CD14-positive monocyte (primary cell): ENCODE data around the gene COL19A1. TPM values are rescaled to one million over a fixed set of nuclear protein-coding genes. Genes with fewer than 3 reads are reported as not detected.
"Not testable (repeated sequence)": the region's sequence is repeated elsewhere in the genome, so short reads cannot be mapped to it uniquely, and the experiment has no call there.

ENCODE experiments used
- DNase-seq, 3 donors: peaks; one replicate each; pipeline ENCODE4 v3.0.0-alpha.2; 2011 to 2022
- H2AFZ ChIP-seq: 2 replicates; pipeline ENCODE4 v1.6.0; 2012; ENCODE audit warnings: mild to moderate bottlenecking, low read depth, low read length, inconsistent platforms; ENCODE audit not compliant: insufficient read depth, poor library complexity, severe bottlenecking
- H3K27ac ChIP-seq, 2 donors: 1 replicate in 1 of 2; 2 replicates in 1 of 2; pipeline ENCODE4 v1.5.1; 2012 to 2013; ENCODE audit warnings: low read length in 2 of 2, control low read depth in 1 of 2, inconsistent platforms in 1 of 2, low read depth in 1 of 2, mild to moderate bottlenecking in 1 of 2
- H3K27me3 ChIP-seq, 2 donors: one replicate each; pipeline versions ENCODE4 v1.6.0 to v1.6.1; 2011 to 2013; ENCODE audit warnings: low read length in 2 of 2; ENCODE audit not compliant: control insufficient read depth in 2 of 2, insufficient read depth in 2 of 2
- H3K36me3 ChIP-seq, 2 donors: replicated peaks in 1 of 2; 1 replicate in 1 of 2; 2 replicates in 1 of 2; pipeline versions ENCODE4 v1.5.1 to v1.6.1; 2012 to 2013; ENCODE audit warnings: low read length in 2 of 2, control low read depth in 1 of 2, inconsistent platforms in 1 of 2, mild to moderate bottlenecking in 1 of 2; ENCODE audit not compliant: insufficient read depth in 2 of 2, control insufficient read depth in 1 of 2
- H3K4me1 ChIP-seq, 2 donors: 1 replicate in 1 of 2; 2 replicates in 1 of 2; pipeline versions ENCODE4 v1.5.1 to v1.6.1; 2012 to 2013; ENCODE audit warnings: low read length in 2 of 2, control low read depth in 1 of 2, inconsistent platforms in 1 of 2, mild to moderate bottlenecking in 1 of 2, moderate library complexity in 1 of 2; ENCODE audit not compliant: insufficient read depth in 2 of 2, control insufficient read depth in 1 of 2
- H3K4me2 ChIP-seq: replicated peaks from 2 replicates; pipeline ENCODE3; 2012; ENCODE audit warnings: low read length, moderate library complexity, mild to moderate bottlenecking; ENCODE audit not compliant: poor library complexity, severe bottlenecking; ENCODE audit errors: extremely low read depth
- H3K4me3 ChIP-seq, 3 experiments: fragments of 200-600 bp in 1 of 3; sonication (generic) in 1 of 3; replicated peaks in 1 of 3; 1 replicate in 2 of 3; 2 replicates in 1 of 3; pipeline ENCODE4 v1.5.1; 2011 to 2013; ENCODE audit warnings: low read length in 3 of 3, mild to moderate bottlenecking in 3 of 3, control low read depth in 2 of 3, low read depth in 2 of 3, inconsistent platforms in 1 of 3, moderate library complexity in 1 of 3
- H3K79me2 ChIP-seq: 2 replicates; pipeline ENCODE4 v1.6.0; 2012; ENCODE audit warnings: mild to moderate bottlenecking, control low read depth, inconsistent platforms, low read length, moderate library complexity; ENCODE audit not compliant: insufficient read depth
- H3K9ac ChIP-seq: 2 replicates; pipeline ENCODE4 v1.6.0; 2017; ENCODE audit warnings: low read length, mild to moderate bottlenecking; ENCODE audit not compliant: insufficient read depth, poor library complexity, severe bottlenecking
- H3K9me3 ChIP-seq, 2 donors: replicated peaks in 1 of 2; 1 replicate in 1 of 2; 2 replicates in 1 of 2; pipeline versions ENCODE4 v1.5.1 to v1.6.1; 2012 to 2013; ENCODE audit warnings: low read length in 2 of 2, control low read depth in 1 of 2; ENCODE audit not compliant: control insufficient read depth in 1 of 2, insufficient read depth in 1 of 2
- H4K20me1 ChIP-seq: 2 replicates; pipeline ENCODE4 v1.6.0; 2012; ENCODE audit warnings: mild to moderate bottlenecking, low read length, control low read depth, moderate library complexity; ENCODE audit not compliant: insufficient read depth
- H3K27ac Mint-ChIP-seq, 7 donors: one replicate each; pipeline ENCODE4 v1.8.0; 2020; ENCODE audit warnings: mild to moderate bottlenecking in 7 of 7, mixed read lengths in 7 of 7, moderate library complexity in 6 of 7, inconsistent platforms in 2 of 7
- H3K27me3 Mint-ChIP-seq, 3 donors: one replicate each; pipeline ENCODE4 v1.8.0; 2021 to 2022; ENCODE audit warnings: low read depth in 3 of 3, mild to moderate bottlenecking in 3 of 3, mixed read lengths in 3 of 3, moderate library complexity in 3 of 3, inconsistent platforms in 1 of 3
- H3K36me3 Mint-ChIP-seq, 2 donors: one replicate each; pipeline ENCODE4 v1.8.0; 2020; ENCODE audit warnings: mixed read lengths in 2 of 2, inconsistent platforms in 1 of 2, mild to moderate bottlenecking in 1 of 2
- H3K4me1 Mint-ChIP-seq: one replicate; pipeline ENCODE4 v1.8.0; 2020; ENCODE audit warnings: mild to moderate bottlenecking, mixed read lengths
- H3K4me3 Mint-ChIP-seq, 2 donors: one replicate each; pipeline ENCODE4 v1.8.0; 2020; ENCODE audit warnings: mild to moderate bottlenecking in 2 of 2, mixed read lengths in 2 of 2, moderate library complexity in 1 of 2
- H3K9me3 Mint-ChIP-seq, 7 donors: one replicate each; pipeline ENCODE4 v1.8.0; 2020 to 2022; ENCODE audit warnings: mixed read lengths in 7 of 7, mild to moderate bottlenecking in 6 of 7, moderate library complexity in 6 of 7, inconsistent platforms in 2 of 7
- CTCF ChIP-seq: fragments of 200-600 bp; IDR thresholded peaks from one replicate; pipeline ENCODE4 v1.8.0; 2022; ENCODE audit warnings: antibody characterized with exemption, mild to moderate bottlenecking
- WGBS: methylation state at CpG from one replicate; pipeline ENCODE4 v1.1.5; 2013; ENCODE audit warnings: missing lambda C conversion rate; ENCODE audit not compliant: insufficient coverage; 5-methylcytosine and 5-hydroxymethylcytosine counted together
- intact Hi-C, 2 donors: fragments of 100-400 bp; cut with micrococcal nuclease; formaldehyde crosslinking; loops; one replicate each; pipeline versions ENCODE4 v1.15.0 to v1.15.1; 2023
- polyA plus RNA-seq, 3 donors: library from polyadenylated mRNA; depleted of rRNA in 1 of 3; unstranded in 2 of 3; stranded (reverse) in 1 of 3; fragments of 300-500 nt in 2 of 3; fragments of >200 nt in 1 of 3; fragmentation: Illumina TruSeq in 2 of 3; gene quantifications; 1 replicate in 2 of 3; 2 replicates in 1 of 3; pipeline ENCODE4 v1.2.3, GENCODE V29; 2012 to 2021

The COL19A1 gene
- polyA plus RNA-seq, 3 donors: not detected

GRCh38 chr6:69888482-69889233 lies 22.3 kb downstream of the COL19A1 start:
- no peak overlapping the region for H3K4me3 ChIP-seq
- no peaks in the 10 kb centered on the region for H3K9me3 ChIP-seq
- no peak overlapping the region for H3K27ac Mint-ChIP-seq
- DNase-seq: no peak
- no peaks in the 10 kb centered on the region for H3K79me2 ChIP-seq
- no peak overlapping the region for H3K27ac ChIP-seq
- no peaks in the 10 kb centered on the region for H3K27me3 Mint-ChIP-seq
- peaks cover 2 to 12% (median 5%) of the 10 kb centered on the region in 7 donors for H3K9me3 Mint-ChIP-seq
- no peaks in the 10 kb centered on the region for H3K4me1 Mint-ChIP-seq
- H3K9ac ChIP-seq: no peak overlapping the region
- no peaks in the 10 kb centered on the region for H3K27me3 ChIP-seq
- no peak overlapping the region for H3K4me3 Mint-ChIP-seq
- TF ChIP-seq CTCF: no peak
- no CpG with 5 or more reads among the region's 6 CpGs for WGBS
- intact Hi-C loops: no loop called here
- H2AFZ ChIP-seq: no peak overlapping the region
- H3K4me2 ChIP-seq: no peak overlapping the region
- H4K20me1 ChIP-seq: no peaks in the 10 kb centered on the region
- H3K4me1 ChIP-seq: no peaks in the 10 kb centered on the region
- no peaks in the 10 kb centered on the region for H3K36me3 ChIP-seq
- no peaks in the 10 kb centered on the region for H3K36me3 Mint-ChIP-seq

- H3K4me3 ChIP-seq, H3K4me1 Mint-ChIP-seq, H4K20me1 ChIP-seq, H3K4me2 ChIP-seq, H3K27ac Mint-ChIP-seq, H3K36me3 ChIP-seq, DNase-seq, H3K36me3 Mint-ChIP-seq, H3K27ac ChIP-seq, H3K27me3 Mint-ChIP-seq, H3K9me3 ChIP-seq, H2AFZ ChIP-seq, intact Hi-C loops, H3K27me3 ChIP-seq, H3K9ac ChIP-seq, H3K79me2 ChIP-seq, H3K4me1 ChIP-seq, H3K4me3 Mint-ChIP-seq: not testable (repeated sequence)
- WGBS: 97% methylated on average over 5 of the region's 9 CpGs
- H3K9me3 Mint-ChIP-seq: peaks cover 2 to 13% (median 5%) of the 10 kb centered on the region in 7 donors
Observed at GRCh38 chr6:69889234-69889974, 23.0 kb downstream of the COL19A1 start.

- H3K4me2 ChIP-seq, H3K79me2 ChIP-seq, H3K4me3 ChIP-seq, H3K27me3 Mint-ChIP-seq, H3K9me3 ChIP-seq, H3K4me1 ChIP-seq, H3K4me3 Mint-ChIP-seq, H3K27me3 ChIP-seq, H4K20me1 ChIP-seq, H3K4me1 Mint-ChIP-seq, H3K36me3 Mint-ChIP-seq, intact Hi-C loops, DNase-seq, H3K9ac ChIP-seq, H3K27ac Mint-ChIP-seq, H3K27ac ChIP-seq, H3K36me3 ChIP-seq, H2AFZ ChIP-seq: not testable (repeated sequence)
- peaks cover 2 to 13% (median 8%) of the 10 kb centered on the region in 7 donors for H3K9me3 Mint-ChIP-seq
- WGBS: no CpG with 5 or more reads among the region's 1 CpG
Observed at GRCh38 chr6:69892561-69892960, 26.2 kb downstream of the COL19A1 start.

- H3K4me3 ChIP-seq, DNase-seq, H3K4me3 Mint-ChIP-seq, H3K27me3 ChIP-seq, H3K27me3 Mint-ChIP-seq, H3K9me3 ChIP-seq, H3K27ac Mint-ChIP-seq, H3K4me1 ChIP-seq, H4K20me1 ChIP-seq, H2AFZ ChIP-seq, H3K36me3 ChIP-seq, H3K36me3 Mint-ChIP-seq, H3K4me2 ChIP-seq, intact Hi-C loops, H3K4me1 Mint-ChIP-seq, H3K9ac ChIP-seq, H3K79me2 ChIP-seq, H3K27ac ChIP-seq: not testable (repeated sequence)
- peaks cover 2 to 10% (median 7%) of the 10 kb centered on the region in 7 donors for H3K9me3 Mint-ChIP-seq
Observed at GRCh38 chr6:69893266-69893665, 26.9 kb downstream of the COL19A1 start.
